GM19467 (cell line): ENCODE measurements around the gene SPON1.

ENCODE experiments used
- ATAC-seq: cut with Tn5 transposase; IDR thresholded peaks from one replicate; pipeline ENCODE4 v1.9.1; 2021; ENCODE audit warnings: mild to moderate bottlenecking, moderate library complexity; ENCODE audit not compliant: unreplicated experiment

Gene SPON1

DNA sequence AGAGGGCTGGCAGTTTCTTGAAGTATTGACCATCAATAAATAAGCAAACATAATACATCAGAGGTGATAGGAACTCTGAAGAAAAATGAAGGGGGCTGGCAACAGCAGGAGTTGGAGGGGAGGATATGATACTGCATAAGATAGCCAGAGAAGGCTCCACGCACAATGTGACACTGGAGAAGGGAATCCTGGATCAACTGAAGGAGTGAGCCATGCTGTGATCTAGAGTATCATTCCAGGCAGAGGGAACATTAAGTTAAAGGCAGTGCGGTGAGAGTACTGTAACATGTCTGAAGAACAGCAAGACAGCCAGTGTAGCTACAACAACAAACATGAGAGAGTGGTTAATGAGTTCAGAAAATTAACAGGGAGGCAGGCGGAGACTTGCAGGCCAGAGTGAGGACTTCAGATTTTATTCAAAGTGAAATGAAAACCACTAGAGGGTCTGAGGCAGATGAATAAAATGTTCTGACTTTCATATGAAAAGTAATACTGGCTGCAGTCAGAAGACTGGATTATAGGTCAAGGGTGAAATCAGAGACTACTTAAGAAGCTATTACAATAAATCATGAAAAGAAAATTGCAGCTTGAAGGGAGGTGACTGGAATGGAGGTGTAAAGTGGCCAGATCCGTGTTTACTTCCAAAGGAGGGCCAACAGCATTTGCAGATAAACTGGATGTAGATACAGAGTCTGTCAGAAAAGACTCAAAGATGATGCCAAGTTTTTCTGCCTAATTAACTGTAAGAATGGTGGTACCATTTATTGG, 347.1 kb downstream of the SPON1 start:
- ATAC-seq = no peak

DNA sequence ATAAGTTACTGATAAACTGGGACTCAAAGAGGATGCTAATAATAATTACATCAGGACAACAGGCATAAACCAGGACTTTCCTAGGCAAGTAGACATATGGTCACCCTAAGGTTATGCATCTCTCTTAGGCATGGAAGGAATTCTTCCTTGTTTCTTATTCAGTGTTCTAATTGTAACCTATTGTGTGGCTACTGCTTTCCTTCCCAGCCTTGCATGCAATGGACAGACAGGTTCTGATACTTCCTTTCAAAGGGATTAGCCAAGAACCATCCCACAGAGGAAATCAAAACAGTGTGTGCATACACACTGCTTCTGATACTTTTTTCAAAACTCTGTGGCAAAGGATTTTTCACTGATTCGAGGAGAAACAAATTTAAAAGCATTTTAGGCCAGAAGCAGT, 348.2 kb downstream of the SPON1 start:
- no peak for ATAC-seq

DNA sequence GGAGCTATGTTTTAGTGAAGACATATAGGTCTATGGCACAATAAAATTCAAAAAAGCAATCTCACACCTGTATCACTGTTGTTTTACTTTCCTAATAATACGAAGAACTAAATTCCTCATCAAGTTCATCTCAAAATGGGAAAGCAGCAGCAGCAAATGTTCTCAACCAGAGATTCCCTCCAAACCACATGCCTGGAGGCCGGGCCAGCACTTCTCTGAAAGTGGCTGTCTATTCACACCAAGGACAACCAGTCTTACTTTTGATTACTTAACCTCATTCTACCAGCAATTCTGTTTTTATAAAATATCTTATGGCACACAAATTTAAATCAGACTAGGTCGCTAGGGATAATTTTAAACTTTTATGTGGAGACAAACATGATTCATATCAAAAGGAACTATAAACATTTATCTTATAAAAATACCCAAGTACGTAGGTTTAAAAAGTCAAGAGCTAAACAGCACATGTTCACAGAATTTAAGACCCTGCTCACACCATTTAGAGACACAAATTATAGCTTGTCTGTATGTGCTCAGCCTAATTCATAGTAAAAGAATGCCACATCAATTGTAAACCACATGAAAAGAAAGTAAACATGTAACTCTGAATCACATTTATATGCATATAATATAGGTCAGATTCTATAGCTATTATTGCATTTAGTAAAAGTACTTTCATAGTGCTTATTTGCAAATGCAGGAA, 350.4 kb downstream of the SPON1 start:
- no peak for ATAC-seq

DNA sequence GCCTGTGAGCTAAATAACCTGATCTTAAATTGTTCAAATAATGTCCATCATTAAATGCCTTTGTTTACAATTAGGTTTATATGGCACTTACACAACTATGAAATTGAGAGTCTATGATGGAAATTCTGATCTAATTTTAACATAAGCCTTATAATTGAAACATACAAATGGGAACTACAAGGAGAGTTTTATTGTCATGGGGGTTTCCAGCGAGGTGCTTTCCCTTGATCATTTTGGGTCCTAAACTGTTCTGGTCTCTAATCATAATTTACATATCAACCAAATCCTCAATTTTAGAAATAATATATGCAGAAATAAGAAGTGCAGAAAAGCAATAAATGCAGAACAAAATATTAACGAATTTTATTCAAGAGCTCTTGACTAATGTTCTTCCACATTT, 351.6 kb downstream of the SPON1 start:
- no peak for ATAC-seq

DNA sequence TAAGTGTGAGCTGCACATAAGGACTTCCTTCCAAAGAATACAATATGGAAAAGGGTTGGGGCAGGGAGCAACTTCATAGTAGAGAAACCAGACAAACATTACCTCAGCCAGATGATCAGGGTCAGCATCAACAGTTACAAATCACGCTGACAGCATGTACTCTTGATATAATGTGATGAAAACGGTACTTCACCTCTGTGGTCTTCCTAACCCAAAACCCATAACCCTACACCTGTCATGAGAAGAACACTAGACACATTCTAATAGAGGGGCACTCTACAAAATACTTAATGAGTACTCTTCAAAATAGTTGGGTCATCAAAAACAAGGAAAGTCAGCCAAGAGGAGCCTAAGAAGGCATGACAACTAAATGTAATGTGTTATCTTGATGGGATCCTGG, 352.6 kb downstream of the SPON1 start:
- no peak for ATAC-seq
